Endothelial cell of umbilical vein (primary cell): Measurements from ENCODE around the gene LAMC3. TPM values are rescaled to one million over a fixed set of nuclear protein-coding genes. Genes with fewer than 3 reads are reported as not detected.
"Not testable (repeated sequence)": the region's sequence is repeated elsewhere in the genome, so short reads cannot be mapped to it uniquely, and the experiment has no call there.

Experiments used
- BruUV-seq: library from RNA; stranded (reverse); fragments of 400-500 nt; replicated peaks from 2 replicates; lab custom pipeline; 2021; lab: Mats Ljungman, UMichigan
- CTCF ChIA-PET: fragments of 300-600, 350-600 bp; sonication (Branson Sonifier 250); formaldehyde crosslinking; loops from one replicate; lab custom pipeline; 2021; ENCODE audit warnings: antibody characterized with exemption, inconsistent platforms; lab: Charles Lee
- POLR2A ChIA-PET: fragments of 300-600, 350-600 bp; sonication (Branson Sonifier 250); formaldehyde crosslinking; loops from one replicate; lab custom pipeline; 2021; ENCODE audit warnings: antibody characterized with exemption, inconsistent platforms; lab: Charles Lee
- DNase-seq: peaks from one replicate; pipeline ENCODE4 v3.0.0-alpha.2; 2011; ENCODE audit warnings: low read depth, low spot score
- FAIRE-seq: peaks from 2 replicates; lab custom pipeline; 2011; peaks lifted over from hg19 to GRCh38; lab: Jason Lieb, UNC
- H2AFZ ChIP-seq: 2 replicates; pipeline ENCODE4 v1.6.0; 2012; ENCODE audit warnings: low read depth, low read length, control low read depth, inconsistent platforms
- H3K27ac ChIP-seq: 2 replicates; pipeline ENCODE4 v1.5.1; 2011; ENCODE audit warnings: low read depth, mild to moderate bottlenecking, control low read depth, low read length, moderate library complexity; ENCODE audit not compliant: insufficient read depth
- H3K27me3 ChIP-seq, 2 experiments: 2 replicates each; pipeline versions ENCODE4 v1.6.0 to v1.6.1; 2011; ENCODE audit warnings: low read length in 2 of 2, mixed read lengths in 1 of 2; ENCODE audit not compliant: control insufficient read depth in 2 of 2, insufficient read depth in 2 of 2
- H3K36me3 ChIP-seq, 2 experiments: 2 replicates in 1 of 2; 3 replicates in 1 of 2; pipeline ENCODE4 v1.5.1; 2011; ENCODE audit warnings: low read length in 2 of 2, mild to moderate bottlenecking in 1 of 2, moderate library complexity in 1 of 2; ENCODE audit not compliant: control insufficient read depth in 2 of 2, insufficient read depth in 2 of 2; ENCODE audit errors: extremely low read depth in 1 of 2
- H3K4me1 ChIP-seq: 3 replicates; pipeline ENCODE4 v1.5.1; 2011; ENCODE audit warnings: mild to moderate bottlenecking, low read length; ENCODE audit not compliant: control insufficient read depth, insufficient read depth; ENCODE audit errors: extremely low read depth
- H3K4me2 ChIP-seq: 2 replicates; pipeline ENCODE4 v1.6.1; 2011; ENCODE audit warnings: low read length, control low read depth, mixed read lengths; ENCODE audit not compliant: insufficient read depth
- H3K4me3 ChIP-seq, 3 experiments: fragments of 200-600 bp in 1 of 3; sonication (generic), shearing (Covaris generic) in 1 of 3; replicated peaks in 1 of 3; 2 replicates each; pipeline ENCODE4 v1.5.1; 2011 to 2016; ENCODE audit warnings: control low read depth in 3 of 3, low read length in 3 of 3, mild to moderate bottlenecking in 2 of 3, inconsistent platforms in 1 of 3, low read depth in 1 of 3, moderate library complexity in 1 of 3; ENCODE audit not compliant: insufficient read depth in 1 of 3
- H3K79me2 ChIP-seq: 2 replicates; pipeline ENCODE4 v1.6.0; 2012; ENCODE audit warnings: low read length, inconsistent platforms; ENCODE audit not compliant: control insufficient read depth, insufficient read depth
- H3K9ac ChIP-seq: replicated peaks from 2 replicates; pipeline ENCODE3; 2011; ENCODE audit warnings: low read length, control low read depth; ENCODE audit not compliant: insufficient read depth; ENCODE audit errors: extremely low read depth
- H3K9me1 ChIP-seq: replicated peaks from 3 replicates; pipeline ENCODE4 v1.6.0; 2011; ENCODE audit warnings: mild to moderate bottlenecking, low read length; ENCODE audit not compliant: control insufficient read depth, insufficient read depth; ENCODE audit errors: extremely low read depth
- H3K9me3 ChIP-seq: replicated peaks from 2 replicates; pipeline ENCODE4 v1.5.1; 2012; ENCODE audit warnings: low read length, inconsistent platforms; ENCODE audit not compliant: control insufficient read depth, insufficient read depth
- H4K20me1 ChIP-seq: replicated peaks from 2 replicates; pipeline ENCODE3; 2011; ENCODE audit warnings: mild to moderate bottlenecking, low read length; ENCODE audit not compliant: control insufficient read depth, insufficient read depth; ENCODE audit errors: extremely low read depth
- EZH2 ChIP-seq: IDR thresholded peaks from 2 replicates; pipeline ENCODE4 v1.6.1; 2012; ENCODE audit warnings: borderline replicate concordance, low read depth, mild to moderate bottlenecking, moderate library complexity, low read length, inconsistent platforms; ENCODE audit not compliant: severe bottlenecking
- FOS ChIP-seq: IDR thresholded peaks from 2 replicates; pipeline ENCODE4 v1.6.1; 2011; ENCODE audit warnings: mild to moderate bottlenecking, low read length, moderate library complexity, borderline replicate concordance; ENCODE audit not compliant: insufficient read depth
- GATA2 ChIP-seq: IDR thresholded peaks from 2 replicates; pipeline ENCODE4 v1.7.0; 2011; ENCODE audit warnings: low read depth, mild to moderate bottlenecking, moderate library complexity, mixed read lengths, low read length; ENCODE audit not compliant: insufficient read length, insufficient read depth
- JUN ChIP-seq: IDR thresholded peaks from 2 replicates; pipeline ENCODE4 v1.6.1; 2011; ENCODE audit warnings: borderline replicate concordance, low read depth; ENCODE audit not compliant: insufficient read length, insufficient read depth
- MYC ChIP-seq: IDR thresholded peaks from one replicate; pipeline ENCODE4 v1.6.1; 2011; ENCODE audit warnings: mild to moderate bottlenecking, low read depth, low read length
- POLR2A ChIP-seq: IDR thresholded peaks from 2 replicates; pipeline ENCODE4 v1.6.1; 2012; ENCODE audit warnings: low read depth, mild to moderate bottlenecking, control low read depth, low read length
- POLR2AphosphoS5 ChIP-seq: IDR thresholded peaks from 2 replicates; pipeline ENCODE4 v1.6.1; 2012; ENCODE audit warnings: low read depth, mild to moderate bottlenecking, control low read depth, low read length, moderate library complexity; ENCODE audit not compliant: insufficient read depth
- dilution Hi-C: fragments of 300-500 bp; cut with MboI; formaldehyde crosslinking; loops from one replicate; pipeline ENCODE4 v1.15.0; 2019; ENCODE audit warnings: low sequenced_read_pairs; ENCODE audit not compliant: extremely low pct_ligation_motif_present
- intact Hi-C: fragments of 100-400 bp; cut with micrococcal nuclease; formaldehyde crosslinking; loops from one replicate; pipeline ENCODE4 v1.10.0; 2022
- polyA plus RNA-seq, 4 experiments: library from polyadenylated mRNA; depleted of rRNA in 3 of 4; stranded (reverse) in 3 of 4; unstranded in 1 of 4; fragments of >200 nt; gene quantifications; 2 replicates each; pipeline versions ENCODE4 v1.2.1 to v1.2.3, GENCODE V29; 2011 to 2012; ENCODE audit warnings: missing spikeins in 1 of 4
- total RNA-seq: library from RNA; stranded (reverse); gene quantifications from 2 replicates; pipeline ENCODE4 v1.2.3, GENCODE V29; 2021
- TF ChIP-seq, protein P1 (sequence below), 2 donors: IDR thresholded peaks; 1 replicate in 1 of 2; 2 replicates in 1 of 2; pipeline ENCODE4 v1.5.1; 2011; ENCODE audit warnings: low read length in 2 of 2, mild to moderate bottlenecking in 2 of 2, moderate library complexity in 2 of 2, control low read depth in 1 of 2, inconsistent platforms in 1 of 2, low read depth in 1 of 2; ENCODE audit not compliant: insufficient read depth in 1 of 2; ENCODE audit errors: extremely low read depth in 1 of 2
- TF ChIP-seq, protein P2 (sequence below): IDR thresholded peaks from 2 replicates; pipeline ENCODE4 v1.6.1; 2011; ENCODE audit not compliant: insufficient read depth, insufficient read length

The LAMC3 gene
- total and polyA plus RNA-seq, 2 donors (not counting 3 experiments of a cell fraction or from before 2014, with no cell fraction given), result 0.18 to 0.38 TPM

DNA sequence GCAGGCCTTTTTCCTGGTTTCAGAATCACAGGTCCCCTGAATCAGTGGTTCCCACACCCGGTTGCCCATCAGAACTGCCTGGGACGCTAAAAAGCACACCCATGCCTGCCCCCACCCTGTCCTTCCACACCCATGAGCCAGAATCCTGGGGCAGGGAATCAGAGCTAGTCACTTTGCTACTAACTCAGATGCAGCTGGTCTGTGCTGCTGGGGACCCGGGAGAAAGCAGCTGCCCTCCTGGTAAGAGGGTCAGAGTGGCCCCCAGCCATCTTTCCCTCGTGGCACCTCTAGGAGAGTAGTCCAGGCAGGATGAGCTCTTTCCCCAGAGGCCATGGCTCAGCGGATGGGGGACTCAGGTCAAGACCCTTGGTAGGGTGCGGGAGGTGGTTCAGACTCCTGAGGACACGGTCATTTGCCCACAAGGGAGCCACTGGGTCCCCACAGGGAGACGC is 105.1 kb downstream of the LAMC3 start:
- Histone ChIP-seq H3K27ac (no peak overlapping the region), H3K4me3 (no peak overlapping the region), H3K4me2 (no peak overlapping the region), H3K27me3 (no peaks in the 10 kb centered on the region), H2AFZ (no peak overlapping the region), H4K20me1 (no peaks in the 10 kb centered on the region), H3K9me1 (no peaks in the 10 kb centered on the region), H3K9me3 (no peaks in the 10 kb centered on the region), H3K9ac (no peak overlapping the region), H3K36me3 (no peaks in the 10 kb centered on the region), H3K4me1 (peaks cover 27% of the 10 kb centered on the region), H3K79me2 (no peaks in the 10 kb centered on the region)
- FAIRE-seq, result no peak
- intact Hi-C loops (no loop called here), dilution Hi-C loops (no loop called here)
- CTCF ChIA-PET, result no interaction called here
- BruUV-seq, result no TSS peak
- TF ChIP-seq FOS (no peak), EZH2 (no peak), MYC (no peak), POLR2AphosphoS5 (no peak), POLR2A (no peak), GATA2 (no peak), JUN (no peak)
- TF ChIP-seq, protein P1, sequence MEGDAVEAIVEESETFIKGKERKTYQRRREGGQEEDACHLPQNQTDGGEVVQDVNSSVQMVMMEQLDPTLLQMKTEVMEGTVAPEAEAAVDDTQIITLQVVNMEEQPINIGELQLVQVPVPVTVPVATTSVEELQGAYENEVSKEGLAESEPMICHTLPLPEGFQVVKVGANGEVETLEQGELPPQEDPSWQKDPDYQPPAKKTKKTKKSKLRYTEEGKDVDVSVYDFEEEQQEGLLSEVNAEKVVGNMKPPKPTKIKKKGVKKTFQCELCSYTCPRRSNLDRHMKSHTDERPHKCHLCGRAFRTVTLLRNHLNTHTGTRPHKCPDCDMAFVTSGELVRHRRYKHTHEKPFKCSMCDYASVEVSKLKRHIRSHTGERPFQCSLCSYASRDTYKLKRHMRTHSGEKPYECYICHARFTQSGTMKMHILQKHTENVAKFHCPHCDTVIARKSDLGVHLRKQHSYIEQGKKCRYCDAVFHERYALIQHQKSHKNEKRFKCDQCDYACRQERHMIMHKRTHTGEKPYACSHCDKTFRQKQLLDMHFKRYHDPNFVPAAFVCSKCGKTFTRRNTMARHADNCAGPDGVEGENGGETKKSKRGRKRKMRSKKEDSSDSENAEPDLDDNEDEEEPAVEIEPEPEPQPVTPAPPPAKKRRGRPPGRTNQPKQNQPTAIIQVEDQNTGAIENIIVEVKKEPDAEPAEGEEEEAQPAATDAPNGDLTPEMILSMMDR (IDR thresholded peaks at IDR 0.05; ENCODE audit: extremely low read depth in 1 of 2, insufficient read depth in 1 of 2, low read depth in 1 of 2, low read length in 2 of 2), result no peak
- TF ChIP-seq, protein P2, sequence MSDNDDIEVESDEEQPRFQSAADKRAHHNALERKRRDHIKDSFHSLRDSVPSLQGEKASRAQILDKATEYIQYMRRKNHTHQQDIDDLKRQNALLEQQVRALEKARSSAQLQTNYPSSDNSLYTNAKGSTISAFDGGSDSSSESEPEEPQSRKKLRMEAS, result no peak
- POLR2A ChIA-PET, result interaction anchor here (0.6 kb wide), 1 partner anchor 113 kb away, joined by 4 read pairs; no protein-coding TSS in a partner anchor
- DNase-seq, result no peak

DNA sequence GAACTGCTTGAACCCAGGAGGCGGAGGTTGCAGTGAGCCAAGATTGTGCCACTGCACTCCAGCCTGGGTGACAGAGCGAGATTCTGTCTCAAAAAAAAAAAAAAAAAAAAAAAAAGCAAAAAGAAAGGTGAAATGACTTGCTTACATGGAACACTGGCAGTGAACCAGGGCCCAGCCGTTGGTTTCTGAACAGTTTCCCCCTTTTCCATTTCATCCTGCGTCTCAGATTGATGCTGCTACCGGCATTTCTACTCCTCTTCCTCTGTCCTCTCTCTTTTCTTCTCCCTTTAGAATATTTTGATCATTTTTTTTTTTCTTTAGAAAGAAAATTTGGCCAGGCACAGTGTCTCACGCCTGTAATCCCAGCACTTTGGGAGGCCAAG is 106.4 kb downstream of the LAMC3 start:
- FAIRE-seq, CTCF ChIA-PET, H3K9me1 ChIP-seq, H3K9me3 ChIP-seq, POLR2A ChIA-PET, H3K79me2 ChIP-seq, H3K4me2 ChIP-seq, intact Hi-C loops, H3K9ac ChIP-seq, H3K4me3 ChIP-seq, H3K27me3 ChIP-seq, DNase-seq, H2AFZ ChIP-seq, H3K27ac ChIP-seq, BruUV-seq, H3K36me3 ChIP-seq, dilution Hi-C loops, H4K20me1 ChIP-seq: not testable (repeated sequence)
- H3K4me1 ChIP-seq, result peaks cover 27% of the 10 kb centered on the region
